ENCODE results near the gene DERL3.

The DERL3 gene

DNA sequence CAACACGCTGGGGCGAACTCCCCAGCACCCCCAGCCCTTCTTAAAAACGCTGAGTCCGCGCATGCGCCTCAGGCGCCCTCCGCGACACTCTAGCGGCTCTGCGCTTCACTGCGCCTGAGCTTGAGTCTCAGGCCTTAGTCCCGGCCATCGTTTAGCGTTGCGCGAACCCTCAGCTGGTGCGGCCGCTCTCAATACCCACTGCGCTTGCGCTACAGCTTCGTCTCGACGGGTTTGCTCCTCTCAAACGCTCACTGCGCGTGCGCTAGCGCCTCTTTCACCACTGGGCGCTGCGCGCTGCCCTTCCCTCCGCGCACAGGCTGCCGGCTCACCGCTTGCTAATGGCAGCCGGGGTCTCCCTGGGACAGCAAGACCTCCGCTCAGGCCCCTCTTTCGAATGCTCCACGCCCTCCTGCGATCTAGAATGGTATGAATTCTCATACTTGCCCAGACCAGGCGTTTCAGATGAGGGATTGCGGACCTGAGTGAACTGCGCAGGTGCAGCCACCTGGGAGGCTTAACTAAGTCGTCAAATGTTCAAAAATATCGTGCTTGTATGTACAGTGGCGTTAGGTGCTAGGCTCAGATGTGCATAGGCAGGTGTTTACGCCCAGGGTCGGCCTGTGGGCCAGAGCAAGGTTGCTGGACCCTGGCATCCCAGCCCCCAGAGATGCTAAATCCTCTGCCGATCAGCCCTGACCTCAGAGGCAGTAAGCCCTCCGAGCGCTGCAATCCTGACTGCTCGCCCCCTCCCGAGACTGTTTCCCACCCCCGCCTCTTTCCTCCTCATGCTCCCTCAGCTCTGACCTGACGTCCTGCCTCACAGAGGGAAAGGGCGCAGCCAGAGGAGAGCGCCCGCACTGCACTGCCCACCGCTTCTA is 19.0 kb upstream of the DERL3 start, which contains the start of gene SLC2A11:
TSS of gene SLC2A11 (plus strand) at position 270 of the 878 bp plus-strand sequence. CDS start at position 395, 125 bp downstream.
- POLR2A ChIA-PET = interaction anchor here (0.8 kb wide), 1 partner anchor 162 kb away, joined by 3 read pairs; no protein-coding TSS in a partner anchor
- peak within 1 kb of the TSS in 1 of 2 experiments; percentile 67 for H3K27ac ChIP-seq (ENCODE audit: insufficient read depth in 1 of 2, low read depth in 1 of 2, low read length in 2 of 2, poor library complexity in 1 of 2, severe bottlenecking in 2 of 2)
- peaks cover 8 to 26% (median 24%) of the 10 kb centered on the region in 4 experiments for H3K4me1 ChIP-seq (ENCODE audit: control extremely low read depth in 1 of 4, control insufficient read depth in 4 of 4, insufficient read depth in 4 of 4, low read length in 3 of 4)
- WGBS (ENCODE audit: insufficient coverage) = 0% methylated on average over 52 of the region's 60 CpGs
- no peaks in the 10 kb centered on the region for H3K27me3 ChIP-seq (replicated peaks in 2 of 5; ENCODE audit: control insufficient read depth in 4 of 5, insufficient read depth in 5 of 5, low read length in 4 of 5)
- no peaks in the 10 kb centered on the region for H3K9me3 ChIP-seq (ENCODE audit: control extremely low read depth in 1 of 5, control insufficient read depth in 4 of 5, insufficient read depth in 2 of 5, low read depth in 1 of 5, low read length in 4 of 5)
- CTCF ChIA-PET = interaction anchor here (0.9 to 4.2 kb wide), 11 partner anchors 7 to 92 kb away, joined by 3 to 22 read pairs (median 4); partner anchors contain the start of gene CHCHD10
- DNase-seq = peak; percentile 97 to 99 (median 98)
- no peaks in the 10 kb centered on the region for H3K36me3 ChIP-seq (ENCODE audit: control insufficient read depth in 4 of 4, insufficient read depth in 4 of 4, low read length in 3 of 4)
- peak within 1 kb of the TSS; percentile 60 to 97 (median 81) for H3K4me3 ChIP-seq (ENCODE audit: control insufficient read depth in 1 of 7, extremely low read depth in 1 of 7, insufficient read depth in 4 of 7, low read depth in 2 of 7, low read length in 6 of 7)

DNA sequence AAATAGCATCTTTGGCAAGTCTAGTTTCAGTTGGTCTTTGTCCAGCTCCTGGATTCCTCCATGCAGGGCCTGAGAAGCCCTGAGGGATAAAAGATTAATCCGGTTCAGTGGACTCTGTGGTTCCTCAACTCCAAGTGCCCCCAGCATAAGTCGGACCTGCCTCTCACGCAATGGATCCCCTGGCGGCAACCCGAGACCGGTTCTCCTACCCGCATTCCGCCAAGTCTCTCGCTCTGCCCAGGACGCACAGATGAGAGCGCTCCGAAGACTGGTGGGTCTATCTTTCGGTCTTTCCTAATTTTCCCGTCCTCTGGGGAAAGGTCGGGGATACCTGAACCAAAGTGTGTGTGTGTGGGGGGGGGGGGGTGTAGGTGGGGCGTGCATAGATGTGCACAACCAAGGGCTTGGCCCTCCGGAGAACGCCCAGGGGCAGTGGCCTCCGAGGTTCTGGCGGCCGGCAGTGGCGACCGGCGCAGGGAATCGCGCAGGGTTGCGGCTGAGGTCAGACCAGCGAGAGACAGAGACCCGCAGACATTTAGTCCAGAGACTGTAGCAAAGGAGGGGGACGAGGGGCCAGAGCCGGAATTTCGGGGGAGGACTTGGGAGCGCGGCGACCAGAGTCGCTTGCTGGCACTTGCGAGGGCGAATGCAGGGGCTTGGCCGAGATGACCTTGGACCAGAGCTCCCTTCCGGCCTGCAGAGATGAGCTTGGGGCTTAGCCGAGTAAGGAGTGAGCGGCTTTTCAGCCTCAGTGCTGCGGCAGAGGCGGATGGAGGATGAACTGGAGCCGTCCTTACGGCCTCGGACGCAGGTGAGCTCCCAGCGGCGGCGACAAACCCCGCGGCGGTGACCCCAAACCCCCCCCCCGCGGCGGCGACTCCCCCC is 18.2 kb upstream of the DERL3 start:
- Histone ChIP-seq H3K27ac (ENCODE audit: insufficient read depth in 1 of 2, low read depth in 1 of 2, low read length in 2 of 2, poor library complexity in 1 of 2, severe bottlenecking in 2 of 2) (peak overlapping the region in 1 of 2 experiments; percentile 60), H3K4me3 (ENCODE audit: control insufficient read depth in 1 of 7, extremely low read depth in 1 of 7, insufficient read depth in 4 of 7, low read depth in 2 of 7, low read length in 6 of 7) (peak overlapping the region; percentile 60 to 97 (median 81)), H3K27me3 (replicated peaks in 2 of 5; ENCODE audit: control insufficient read depth in 4 of 5, insufficient read depth in 5 of 5, low read length in 4 of 5) (no peaks in the 10 kb centered on the region), H3K36me3 (ENCODE audit: control insufficient read depth in 4 of 4, insufficient read depth in 4 of 4, low read length in 3 of 4) (no peaks in the 10 kb centered on the region), H3K9me3 (ENCODE audit: control extremely low read depth in 1 of 5, control insufficient read depth in 4 of 5, insufficient read depth in 2 of 5, low read depth in 1 of 5, low read length in 4 of 5) (no peaks in the 10 kb centered on the region), H3K4me1 (ENCODE audit: control extremely low read depth in 1 of 4, control insufficient read depth in 4 of 4, insufficient read depth in 4 of 4, low read length in 3 of 4) (peaks cover 8 to 26% (median 24%) of the 10 kb centered on the region in 4 experiments)
- POLR2A ChIA-PET = interaction anchor here (0.7 kb wide), 1 partner anchor 12 kb away, joined by 4 read pairs; no protein-coding TSS in a partner anchor
- WGBS (ENCODE audit: insufficient coverage) = 0% methylated on average over 38 of the region's 58 CpGs
- CTCF ChIA-PET = interaction anchor here (0.6 to 4.2 kb wide), 10 partner anchors 7 to 91 kb away, joined by 3 to 22 read pairs (median 3); partner anchors contain the start of gene CHCHD10
- peak; percentile 77 to 80 (median 79) for DNase-seq

DNA sequence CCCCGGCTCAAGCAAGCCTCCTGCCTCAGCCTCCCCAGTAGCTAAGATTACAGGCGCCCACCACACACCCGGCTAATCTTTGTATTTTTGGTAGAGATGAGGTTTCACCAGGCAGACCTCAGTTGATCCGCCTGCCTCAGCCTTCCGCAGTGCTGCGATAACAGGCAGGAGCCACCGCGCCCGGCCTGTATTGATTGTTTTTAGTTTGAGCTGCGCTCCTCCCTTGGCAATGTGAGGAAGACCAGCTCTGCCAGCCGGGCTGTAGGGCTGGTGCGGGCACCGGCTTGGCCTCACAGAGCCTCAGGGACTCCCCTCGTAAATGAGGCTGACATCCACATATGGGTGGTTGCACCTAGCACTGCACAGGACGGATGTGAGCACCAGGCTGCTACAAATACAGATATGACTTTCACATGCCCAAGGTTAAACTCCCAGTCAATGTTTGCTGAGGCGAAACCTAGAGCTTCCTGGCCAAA is 11.4 kb upstream of the DERL3 start:
- no peaks in the 10 kb centered on the region for H3K36me3 ChIP-seq (ENCODE audit: control insufficient read depth in 4 of 4, insufficient read depth in 4 of 4, low read length in 3 of 4)
- WGBS (ENCODE audit: insufficient coverage) = 90% methylated on average over 15 of the region's 16 CpGs
- POLR2A ChIA-PET = interaction anchor here (0.6 to 1.1 kb wide), 2 partner anchors 14 to 15 kb away, joined by 3 to 7 read pairs; no protein-coding TSS in a partner anchor
- no peak overlapping the region for H3K27ac ChIP-seq (ENCODE audit: insufficient read depth in 1 of 2, low read depth in 1 of 2, low read length in 2 of 2, poor library complexity in 1 of 2, severe bottlenecking in 2 of 2)
- H3K27me3 ChIP-seq (replicated peaks in 2 of 5; ENCODE audit: control insufficient read depth in 4 of 5, insufficient read depth in 5 of 5, low read length in 4 of 5) = peaks cover 0 to 1% (median 0%) of the 10 kb centered on the region in 5 experiments
- no peak overlapping the region for H3K4me3 ChIP-seq (ENCODE audit: control insufficient read depth in 1 of 7, extremely low read depth in 1 of 7, insufficient read depth in 4 of 7, low read depth in 2 of 7, low read length in 6 of 7)
- no peaks in the 10 kb centered on the region for H3K9me3 ChIP-seq (ENCODE audit: control extremely low read depth in 1 of 5, control insufficient read depth in 4 of 5, insufficient read depth in 2 of 5, low read depth in 1 of 5, low read length in 4 of 5)
- H3K4me1 ChIP-seq (ENCODE audit: control extremely low read depth in 1 of 4, control insufficient read depth in 4 of 4, insufficient read depth in 4 of 4, low read length in 3 of 4) = peaks cover 0 to 40% (median 34%) of the 10 kb centered on the region in 4 experiments
- DNase-seq = no peak
- CTCF ChIA-PET = interaction anchor here (0.7 to 5.6 kb wide), 25 partner anchors 9 to 150 kb away, joined by 3 to 47 read pairs (median 4); partner anchors contain the start of genes C22orf15, CHCHD10, DERL3 and MMP11

DNA sequence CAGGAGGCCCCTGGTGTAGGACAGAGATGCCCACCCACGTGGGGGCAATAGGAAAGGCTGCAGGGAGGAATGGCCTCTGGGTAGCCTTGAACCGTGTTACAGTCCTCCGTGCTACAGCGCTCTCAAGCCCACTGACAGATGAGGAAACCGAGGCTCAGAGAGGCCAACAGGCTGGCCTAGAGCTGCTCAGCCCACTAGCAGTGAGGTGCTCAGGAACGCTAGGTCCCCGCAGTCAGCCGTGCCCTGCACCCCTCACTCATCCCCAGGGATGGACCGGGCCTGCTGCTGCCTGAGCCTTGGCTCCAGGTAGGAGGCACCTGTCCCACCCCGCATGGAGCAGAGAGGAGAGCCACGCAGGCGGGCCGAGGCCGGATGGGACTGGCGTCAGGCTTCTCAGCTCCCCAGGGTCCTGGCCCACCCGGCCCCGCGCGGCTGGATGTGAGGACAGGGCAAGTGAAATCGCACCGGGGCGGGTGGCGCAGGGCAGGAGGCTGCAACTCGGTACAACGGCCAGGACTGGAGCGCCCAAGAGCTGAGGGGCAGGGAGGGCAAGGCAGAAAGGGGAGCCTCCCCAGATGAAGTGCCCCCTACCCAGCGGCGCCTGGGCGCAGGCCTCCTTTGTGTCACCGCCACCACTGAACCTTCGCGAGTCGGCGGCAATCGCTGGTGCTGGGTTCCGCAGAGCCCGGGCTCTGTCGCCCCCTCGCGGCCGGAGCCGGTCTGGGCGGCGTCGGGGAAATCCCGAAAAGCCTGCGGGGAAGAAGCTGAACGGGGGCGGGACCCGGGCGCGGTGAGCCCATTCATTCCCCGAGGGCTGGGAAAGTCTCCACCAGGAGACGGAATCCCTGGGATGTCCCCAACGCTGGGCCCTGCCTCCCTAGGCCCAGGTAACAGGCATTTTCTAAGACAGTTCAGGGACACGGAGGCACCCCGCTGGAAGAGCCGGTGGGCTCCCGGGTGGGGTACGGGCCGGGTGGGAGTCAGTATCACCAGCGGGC is 10.5 kb upstream of the DERL3 start:
- Histone ChIP-seq H3K4me1 (ENCODE audit: control extremely low read depth in 1 of 4, control insufficient read depth in 4 of 4, insufficient read depth in 4 of 4, low read length in 3 of 4) (peaks cover 0 to 49% (median 42%) of the 10 kb centered on the region in 4 experiments), H3K4me3 (ENCODE audit: control insufficient read depth in 1 of 7, extremely low read depth in 1 of 7, insufficient read depth in 4 of 7, low read depth in 2 of 7, low read length in 6 of 7) (peak overlapping the region in 5 of 7 experiments; percentile 15 to 65 (median 40)), H3K36me3 (ENCODE audit: control insufficient read depth in 4 of 4, insufficient read depth in 4 of 4, low read length in 3 of 4) (no peaks in the 10 kb centered on the region), H3K9me3 (ENCODE audit: control extremely low read depth in 1 of 5, control insufficient read depth in 4 of 5, insufficient read depth in 2 of 5, low read depth in 1 of 5, low read length in 4 of 5) (no peaks in the 10 kb centered on the region), H3K27ac (ENCODE audit: insufficient read depth in 1 of 2, low read depth in 1 of 2, low read length in 2 of 2, poor library complexity in 1 of 2, severe bottlenecking in 2 of 2) (no peak overlapping the region), H3K27me3 (replicated peaks in 2 of 5; ENCODE audit: control insufficient read depth in 4 of 5, insufficient read depth in 5 of 5, low read length in 4 of 5) (peaks cover 0 to 1% (median 0%) of the 10 kb centered on the region in 5 experiments)
- ChIA-PET CTCF (interaction anchor here (0.7 to 5.6 kb wide), 26 partner anchors 9 to 149 kb away, joined by 3 to 47 read pairs (median 4); partner anchors contain the start of genes C22orf15, CHCHD10, DERL3 and MMP11), POLR2A (interaction anchor here (0.6 to 1.1 kb wide), 2 partner anchors 13 to 15 kb away, joined by 3 to 7 read pairs; no protein-coding TSS in a partner anchor)
- DNase-seq = peak; percentile 72 to 83 (median 78)
- 32% methylated on average over 38 of the region's 62 CpGs for WGBS (ENCODE audit: insufficient coverage)

DNA sequence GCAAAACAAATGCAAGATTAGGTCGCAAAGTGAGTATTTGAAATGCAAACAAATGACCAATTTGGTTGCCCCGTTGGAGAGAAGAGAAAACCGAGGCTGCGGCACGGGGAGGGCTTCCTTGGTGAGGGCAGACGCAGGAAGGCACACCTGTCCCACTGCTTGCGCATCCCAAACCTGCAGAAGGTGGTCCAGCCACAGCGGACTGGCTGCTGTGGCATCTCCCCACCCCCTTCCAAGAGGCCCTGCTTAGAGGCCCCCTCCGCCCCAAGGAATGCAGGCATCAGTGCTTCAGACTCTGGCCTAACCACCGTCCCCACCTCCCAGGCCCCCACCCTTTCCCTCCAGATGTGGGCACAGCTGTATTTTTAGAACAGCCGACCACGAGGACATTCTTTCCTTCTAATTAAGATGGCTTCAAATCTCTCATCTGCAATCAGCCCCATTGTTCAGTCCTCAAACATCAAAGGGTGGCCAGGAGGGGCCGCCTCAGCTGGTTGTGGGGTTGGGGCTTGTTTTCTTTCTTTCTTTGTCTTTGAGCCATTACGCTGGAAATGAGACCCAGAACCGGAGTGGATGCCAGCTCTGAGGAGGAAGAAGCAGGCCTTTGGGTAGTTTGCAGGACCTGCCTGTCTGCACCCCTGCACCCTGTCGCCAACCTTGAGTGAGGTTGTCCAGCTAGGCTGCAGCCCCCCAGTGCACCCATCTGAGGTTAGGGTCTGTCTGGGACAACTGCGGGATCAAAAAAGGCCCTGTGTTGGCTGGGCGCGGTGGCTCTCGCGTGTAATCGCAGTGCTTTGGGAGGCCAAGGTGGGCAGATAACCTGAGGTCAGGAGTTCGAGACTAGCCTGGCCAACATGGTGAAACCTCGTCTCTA is 9.4 kb upstream of the DERL3 start:
- Histone ChIP-seq H3K9me3 (ENCODE audit: control extremely low read depth in 1 of 5, control insufficient read depth in 4 of 5, insufficient read depth in 2 of 5, low read depth in 1 of 5, low read length in 4 of 5) (no peaks in the 10 kb centered on the region), H3K4me3 (ENCODE audit: control insufficient read depth in 1 of 7, extremely low read depth in 1 of 7, insufficient read depth in 4 of 7, low read depth in 2 of 7, low read length in 6 of 7) (no peak overlapping the region), H3K27me3 (replicated peaks in 2 of 5; ENCODE audit: control insufficient read depth in 4 of 5, insufficient read depth in 5 of 5, low read length in 4 of 5) (peaks cover 0 to 1% (median 0%) of the 10 kb centered on the region in 5 experiments), H3K4me1 (ENCODE audit: control extremely low read depth in 1 of 4, control insufficient read depth in 4 of 4, insufficient read depth in 4 of 4, low read length in 3 of 4) (peaks cover 0 to 58% (median 49%) of the 10 kb centered on the region in 4 experiments), H3K27ac (ENCODE audit: insufficient read depth in 1 of 2, low read depth in 1 of 2, low read length in 2 of 2, poor library complexity in 1 of 2, severe bottlenecking in 2 of 2) (no peak overlapping the region), H3K36me3 (ENCODE audit: control insufficient read depth in 4 of 4, insufficient read depth in 4 of 4, low read length in 3 of 4) (no peaks in the 10 kb centered on the region)
- CTCF ChIA-PET = interaction anchor here (1.5 to 5.6 kb wide), 8 partner anchors 11 to 133 kb away, joined by 3 to 47 read pairs (median 15); partner anchors contain the start of genes CHCHD10, MMP11 and SLC2A11
- DNase-seq = no peak
- 82% methylated on average over 20 of the region's 24 CpGs for WGBS (ENCODE audit: insufficient coverage)
- POLR2A ChIA-PET = no interaction called here
